ENCODE results near the gene ANTKMT. TPM values are rescaled to one million over a fixed set of nuclear protein-coding genes. Genes with fewer than 3 reads are reported as not detected.

ANTKMT gene
- 10 to 100 TPM; 38.7 to 69.7 (median 55.7) TPM for total RNA-seq

GRCh38 chr16:720990-721764 lies at the start of gene ANTKMT:
Gene ANTKMT (plus strand): TSS chr16:721146. CDS start chr16:721275, 129 bp downstream.
- Histone ChIP-seq H3K36me3 (peaks cover 0 to 3% (median 0%) of the 10 kb centered on the region in 4 donors), H3K27me3 (peaks cover 0 to 13% (median under 1%) of the 10 kb centered on the region in 4 donors), H3K4me1 (peaks cover 19 to 42% (median 37%) of the 10 kb centered on the region in 4 donors), H3K4me3 (peak within 1 kb of the TSS; percentile 70 to 95 (median 82)), H3K27ac (peak within 1 kb of the TSS; percentile 76 to 87 (median 87)), H3K9me3 (no peaks in the 10 kb centered on the region)
- peak; percentile 49 to 80 for TF ChIP-seq POLR2AphosphoS5 (IDR thresholded peaks at IDR 0.05)
- TF ChIP-seq EP300 (IDR thresholded peaks at IDR 0.05) = no peak
- TF ChIP-seq CTCF (IDR thresholded peaks at IDR 0.05) = peak in 5 of 6 experiments; percentile 25 to 62 (median 32)
- peak in 3 of 4 donors; percentile 38 to 93 (median 51) for TF ChIP-seq POLR2A (IDR thresholded peaks at IDR 0.05)
- 23 to 44% methylated on average over 16 to 19 of the region's 106 CpGs for WGBS, 2 donors
- ATAC-seq (ENCODE audit: low FRiP score in 2 of 2) (peak; percentile 77 to 93), DNase-seq (peak; percentile 87 to 97)

- no peaks in the 10 kb centered on the region for H3K9me3 ChIP-seq
- peak in 1 of 2 donors; percentile 84 for DNase-seq
- H3K27me3 ChIP-seq = no peaks in the 10 kb centered on the region
- peaks cover 28 to 47% (median 30%) of the 10 kb centered on the region in 4 donors for H3K4me1 ChIP-seq
- H3K27ac ChIP-seq = no peak overlapping the region
- no peak for ATAC-seq (ENCODE audit: low FRiP score in 2 of 2)
- H3K36me3 ChIP-seq = peaks cover 24 to 52% (median 46%) of the 10 kb centered on the region in 4 donors
- TF ChIP-seq EP300 (IDR thresholded peaks at IDR 0.05) (no peak), CTCF (IDR thresholded peaks at IDR 0.05) (no peak), POLR2AphosphoS5 (IDR thresholded peaks at IDR 0.05) (no peak), POLR2A (IDR thresholded peaks at IDR 0.05) (no peak)
- H3K4me3 ChIP-seq = no peak overlapping the region
- WGBS, 2 donors = 91 to 97% methylated on average over 6 to 36 of the region's 40 CpGs
Measured at GRCh38 chr16:671353-672131, 49.4 kb upstream of the ANTKMT start.

- DNase-seq (peak in 1 of 2 donors; percentile 84), ATAC-seq (ENCODE audit: low FRiP score in 2 of 2) (no peak)
- Histone ChIP-seq H3K36me3 (peaks cover 24 to 52% (median 46%) of the 10 kb centered on the region in 4 donors), H3K4me1 (peaks cover 26 to 50% (median 28%) of the 10 kb centered on the region in 4 donors), H3K27ac (no peak overlapping the region), H3K27me3 (no peaks in the 10 kb centered on the region), H3K9me3 (no peaks in the 10 kb centered on the region), H3K4me3 (no peak overlapping the region)
- 97 to 100% methylated on average over 2 to 13 of the region's 19 CpGs for WGBS, 2 donors
- no peak for TF ChIP-seq CTCF (IDR thresholded peaks at IDR 0.05)
- no peak for TF ChIP-seq POLR2AphosphoS5 (IDR thresholded peaks at IDR 0.05)
- TF ChIP-seq POLR2A (IDR thresholded peaks at IDR 0.05) = no peak
- TF ChIP-seq EP300 (IDR thresholded peaks at IDR 0.05) = no peak
Measured at GRCh38 chr16:672371-672770, 48.6 kb upstream of the ANTKMT start.

GRCh38 chr16:672851-673250 lies 48.1 kb upstream of the ANTKMT start:
- no peak overlapping the region for H3K4me3 ChIP-seq
- 95 to 99% methylated on average over 20 to 21 of the region's 21 CpGs for WGBS, 2 donors
- peak in 1 of 2 donors; percentile 82 for DNase-seq
- peaks cover 22 to 46% (median 24%) of the 10 kb centered on the region in 4 donors for H3K4me1 ChIP-seq
- H3K9me3 ChIP-seq = no peaks in the 10 kb centered on the region
- peaks cover 24 to 52% (median 46%) of the 10 kb centered on the region in 4 donors for H3K36me3 ChIP-seq
- H3K27ac ChIP-seq = no peak overlapping the region
- no peak for TF ChIP-seq CTCF (IDR thresholded peaks at IDR 0.05)
- TF ChIP-seq EP300 (IDR thresholded peaks at IDR 0.05) = no peak
- TF ChIP-seq POLR2A (IDR thresholded peaks at IDR 0.05) = no peak
- TF ChIP-seq POLR2AphosphoS5 (IDR thresholded peaks at IDR 0.05) = no peak
- H3K27me3 ChIP-seq = no peaks in the 10 kb centered on the region
- ATAC-seq (ENCODE audit: low FRiP score in 2 of 2) = no peak
